ENCODE results near the gene GALNT9. TPM values are rescaled to one million over a fixed set of nuclear protein-coding genes. Genes with fewer than 3 reads are reported as not detected.

The GALNT9 gene
- polyA plus RNA-seq, 1 of the 3 experiments (the other 2 are of a cell fraction), result not detected

- Histone ChIP-seq H3K27me3 (ENCODE audit: insufficient read depth) (peaks cover 99% of the 10 kb centered on the region), H2AFZ (ENCODE audit: low read depth) (no peak overlapping the region), H3K27ac (ENCODE audit: low read depth in 2 of 2, low read length in 1 of 2) (no peak overlapping the region), H3K79me2 (ENCODE audit: insufficient read depth) (no peaks in the 10 kb centered on the region), H3K4me3 (ENCODE audit: low read depth in 2 of 2, low read length in 1 of 2) (no peak overlapping the region), H3K9me2 (no peaks in the 10 kb centered on the region), H3K36me3 (replicated peaks in 1 of 2; ENCODE audit: control insufficient read depth in 1 of 2, insufficient read depth in 2 of 2, low read length in 1 of 2) (no peaks in the 10 kb centered on the region), H3K4me2 (no peak overlapping the region), H3K9me3 (no peaks in the 10 kb centered on the region), H3K4me1 (ENCODE audit: control insufficient read depth in 1 of 2, insufficient read depth in 2 of 2, low read depth in 1 of 2, low read length in 1 of 2) (no peaks in the 10 kb centered on the region), H3F3A (replicated peaks; ENCODE audit: insufficient read depth) (no peaks in the 10 kb centered on the region), H4K20me1 (ENCODE audit: insufficient read depth) (no peaks in the 10 kb centered on the region), H3K9ac (no peak overlapping the region)
- 29% methylated on average over 17 of the region's 20 CpGs for WGBS (ENCODE audit: low lambda C conversion rate)
- CTCF ChIA-PET, result interaction anchor here (1.7 kb wide), 1 partner anchor 92 kb away, joined by 5 read pairs; no protein-coding TSS in a partner anchor
- TF ChIP-seq SIN3A (IDR thresholded peaks at IDR 0.05; ENCODE audit: borderline replicate concordance, low read depth, low read length), result no peak
- no peak for TF ChIP-seq YY1 (IDR thresholded peaks at IDR 0.05; ENCODE audit: low read depth)
- TF ChIP-seq ELF1 (IDR thresholded peaks at IDR 0.05), result no peak
- no peak for TF ChIP-seq EZH2phosphoT487 (IDR thresholded peaks at IDR 0.05; ENCODE audit: borderline replicate concordance, low read depth)
- TF ChIP-seq TEAD4 (IDR thresholded peaks at IDR 0.05; ENCODE audit: borderline replicate concordance, insufficient read depth), result no peak
- no peak for TF ChIP-seq NFIC (IDR thresholded peaks at IDR 0.05; ENCODE audit: borderline replicate concordance)
- TF ChIP-seq MXI1 (IDR thresholded peaks at IDR 0.05; ENCODE audit: low read depth, low read length), result no peak
- no peak for TF ChIP-seq REST (IDR thresholded peaks at IDR 0.05; ENCODE audit: low read depth, low read length)
- TF ChIP-seq PBX3 (IDR thresholded peaks at IDR 0.05), result no peak
- no peak for TF ChIP-seq FOXM1 (IDR thresholded peaks at IDR 0.05; ENCODE audit: low read depth)
- TF ChIP-seq IRF3 (IDR thresholded peaks at IDR 0.05; ENCODE audit: low read depth, low read length), result no peak
- no peak for TF ChIP-seq FOXJ3 (CRISPR knock-in tag; IDR thresholded peaks at IDR 0.05)
- no peak for TF ChIP-seq USF2 (IDR thresholded peaks at IDR 0.05; ENCODE audit: borderline replicate concordance, low read depth, low read length)
- no peak for TF ChIP-seq EP300 (IDR thresholded peaks at IDR 0.05; ENCODE audit: borderline replicate concordance in 1 of 2, low read depth in 1 of 2, low read length in 1 of 2)
- TF ChIP-seq RXRA (IDR thresholded peaks at IDR 0.05; ENCODE audit: borderline replicate concordance, low read depth), result no peak
- no peak for TF ChIP-seq MAX (IDR thresholded peaks at IDR 0.05; ENCODE audit: low read depth)
- DNase-seq, result no peak
- POLR2A ChIA-PET, result no interaction called here
These were observed 7.9 kb downstream of the GALNT9 start for GRCh38 chr12:132321321-132322118.

All from SK-N-SH (cell line).